Naive thymus-derived CD4-positive, alpha-beta T cell (primary cell): ENCODE results near the gene CCNL2. TPM values are rescaled to one million over a fixed set of nuclear protein-coding genes. Genes with fewer than 3 reads are reported as not detected.
A peak's percentile ranks its signal among the peaks of the same experiment; 100 is the strongest.
"Not testable (repeated sequence)": the region's sequence is repeated elsewhere in the genome, so short reads cannot be mapped to it uniquely, and the experiment has no call there.

Experiments used
- ATAC-seq: fragments of 150-1000 bp; cut with Tn5 transposase; 2 replicates; pipeline ENCODE4 v1.10.0; 2021; ENCODE audit warnings: mild to moderate bottlenecking, moderate library complexity
- CTCF ChIA-PET: fragments of 350-600 bp; sonication (Branson Sonifier 250); formaldehyde crosslinking; loops from one replicate; lab custom pipeline; 2021; ENCODE audit warnings: antibody characterized with exemption; lab: Charles Lee
- POLR2A ChIA-PET: fragments of 350-600 bp; sonication (Branson Sonifier 250); formaldehyde crosslinking; loops from one replicate; lab custom pipeline; 2021; ENCODE audit warnings: antibody characterized with exemption, inconsistent platforms; lab: Charles Lee
- DNase-seq, 9 donors: peaks; one replicate each; pipeline versions ENCODE4 v3.0.0 to v3.0.0-alpha.2; 2020 to 2022; ENCODE audit warnings: mixed read lengths in 1 of 9
- H3K27ac ChIP-seq: one replicate; pipeline ENCODE4 v1.7.0; 2013; ENCODE audit warnings: mild to moderate bottlenecking, low read depth, low read length, moderate library complexity
- H3K27me3 ChIP-seq, 2 donors: one replicate each; pipeline ENCODE4 v1.7.0; 2013; ENCODE audit warnings: low read length in 2 of 2, mild to moderate bottlenecking in 2 of 2, moderate library complexity in 2 of 2; ENCODE audit not compliant: control insufficient read depth in 2 of 2, insufficient read depth in 2 of 2
- H3K36me3 ChIP-seq, 3 experiments: 1 replicate in 2 of 3; 2 replicates in 1 of 3; pipeline ENCODE4 v1.7.0; 2013; ENCODE audit warnings: low read length in 3 of 3, mild to moderate bottlenecking in 3 of 3, moderate library complexity in 1 of 3; ENCODE audit not compliant: insufficient read depth in 3 of 3, control insufficient read depth in 2 of 3
- H3K4me1 ChIP-seq, 2 donors: one replicate each; pipeline ENCODE4 v1.7.0; 2013; ENCODE audit warnings: low read length in 2 of 2, mild to moderate bottlenecking in 2 of 2, moderate library complexity in 1 of 2; ENCODE audit not compliant: control insufficient read depth in 2 of 2, insufficient read depth in 2 of 2
- H3K4me3 ChIP-seq: 2 replicates; pipeline ENCODE4 v1.7.0; 2013; ENCODE audit warnings: mild to moderate bottlenecking, low read length
- H3K9me3 ChIP-seq, 3 experiments: 1 replicate in 2 of 3; 2 replicates in 1 of 3; pipeline ENCODE4 v1.7.0; 2013; ENCODE audit warnings: low read length in 3 of 3; ENCODE audit not compliant: control insufficient read depth in 2 of 3
- H3K27ac Mint-ChIP-seq, 9 donors: one replicate each; pipeline ENCODE4 v1.8.0; 2020 to 2022; ENCODE audit warnings: mixed read lengths in 9 of 9, mild to moderate bottlenecking in 8 of 9, moderate library complexity in 5 of 9, inconsistent platforms in 2 of 9
- H3K27me3 Mint-ChIP-seq, 5 donors: one replicate each; pipeline ENCODE4 v1.8.0; 2021 to 2022; ENCODE audit warnings: mixed read lengths in 5 of 5, mild to moderate bottlenecking in 1 of 5
- H3K36me3 Mint-ChIP-seq, 5 donors: one replicate each; pipeline ENCODE4 v1.8.0; 2020 to 2022; ENCODE audit warnings: mixed read lengths in 5 of 5, mild to moderate bottlenecking in 3 of 5, inconsistent platforms in 1 of 5
- H3K4me1 Mint-ChIP-seq, 7 donors: one replicate each; pipeline ENCODE4 v1.8.0; 2020 to 2022; ENCODE audit warnings: mixed read lengths in 7 of 7, mild to moderate bottlenecking in 3 of 7, inconsistent platforms in 1 of 7
- H3K4me3 Mint-ChIP-seq, 10 donors: one replicate each; pipeline ENCODE4 v1.8.0; 2020 to 2022; ENCODE audit warnings: mild to moderate bottlenecking in 10 of 10, mixed read lengths in 10 of 10, moderate library complexity in 6 of 10, inconsistent platforms in 2 of 10
- H3K9me3 Mint-ChIP-seq, 11 donors: one replicate each; pipeline ENCODE4 v1.8.0; 2020 to 2022; ENCODE audit warnings: mixed read lengths in 11 of 11, mild to moderate bottlenecking in 4 of 11, inconsistent platforms in 1 of 11, moderate library complexity in 1 of 11
- intact Hi-C, 2 donors: fragments of 100-400 bp; cut with micrococcal nuclease; formaldehyde crosslinking; loops; one replicate each; pipeline ENCODE4 v1.15.1; 2023
- polyA plus RNA-seq, 2 donors: library from polyadenylated mRNA; unstranded; fragments of 300-500 nt; fragmentation: Illumina TruSeq; gene quantifications; one replicate each; pipeline ENCODE4 v1.2.3, GENCODE V29; 2021
- total RNA-seq, 6 experiments: library from RNA in 5 of 6; stranded (reverse) in 5 of 6; gene quantifications; 1 replicate in 5 of 6; 2 replicates in 1 of 6; pipeline ENCODE4 v1.2.3 and lab custom pipeline; 2021 to 2026

Gene CCNL2
- total and polyA plus RNA-seq, 7 experiments from 2014 or later, result 16.3 to 403 (median 238) TPM

- H3K9me3 Mint-ChIP-seq, H3K4me1 ChIP-seq, intact Hi-C loops, CTCF ChIA-PET, H3K27me3 ChIP-seq, H3K36me3 ChIP-seq, H3K27ac ChIP-seq, ATAC-seq, H3K36me3 Mint-ChIP-seq, DNase-seq, H3K4me3 ChIP-seq, H3K9me3 ChIP-seq: not testable (repeated sequence)
- peaks cover 0 to 14% (median 4%) of the 10 kb centered on the region in 7 donors for H3K4me1 Mint-ChIP-seq
- POLR2A ChIA-PET, result interaction anchor here (0.9 kb wide), 1 partner anchor 23 kb away, joined by 3 read pairs; no protein-coding TSS in a partner anchor
- peak overlapping the region in 1 of 9 donors; percentile 76 for H3K27ac Mint-ChIP-seq
- peak overlapping the region in 2 of 10 donors; percentile 14 to 72 for H3K4me3 Mint-ChIP-seq
- H3K27me3 Mint-ChIP-seq, result peaks cover 14 to 29% (median 22%) of the 10 kb centered on the region in 5 donors
Observed at GRCh38 chr1:1428967-1429366, 29.8 kb upstream of the CCNL2 start.

- H3K27ac Mint-ChIP-seq, result peak overlapping the region in 2 of 9 donors; percentile 47 to 76
- Histone ChIP-seq H3K27ac (no peak overlapping the region), H3K27me3 (no peaks in the 10 kb centered on the region), H3K4me1 (no peaks in the 10 kb centered on the region), H3K4me3 (no peak overlapping the region), H3K36me3 (no peaks in the 10 kb centered on the region), H3K9me3 (no peaks in the 10 kb centered on the region)
- DNase-seq (no peak), ATAC-seq (no peak)
- H3K4me3 Mint-ChIP-seq, result peak overlapping the region; percentile 42 to 72 (median 64)
- peaks cover 14 to 29% (median 24%) of the 10 kb centered on the region in 5 donors for H3K27me3 Mint-ChIP-seq
- intact Hi-C loops, result no loop called here
- no peaks in the 10 kb centered on the region for H3K36me3 Mint-ChIP-seq
- POLR2A ChIA-PET, result interaction anchor here (0.6 to 0.9 kb wide), 2 partner anchors 22 to 161 kb away, joined by 3 read pairs; no protein-coding TSS in a partner anchor
- CTCF ChIA-PET, result no interaction called here
- H3K4me1 Mint-ChIP-seq, result peaks cover 0 to 12% (median 4%) of the 10 kb centered on the region in 7 donors
- H3K9me3 Mint-ChIP-seq, result peaks cover 0 to 4% (median 0%) of the 10 kb centered on the region in 11 donors
Observed at GRCh38 chr1:1428174-1428573, 29.0 kb upstream of the CCNL2 start.

- H3K27me3 Mint-ChIP-seq, result peaks cover 16 to 30% (median 28%) of the 10 kb centered on the region in 5 donors
- peaks cover 0 to 12% (median 4%) of the 10 kb centered on the region in 7 donors for H3K4me1 Mint-ChIP-seq
- Histone ChIP-seq H3K4me3 (no peak overlapping the region), H3K4me1 (no peaks in the 10 kb centered on the region), H3K9me3 (no peaks in the 10 kb centered on the region), H3K36me3 (no peaks in the 10 kb centered on the region), H3K27me3 (no peaks in the 10 kb centered on the region), H3K27ac (no peak overlapping the region)
- ChIA-PET CTCF (no interaction called here), POLR2A (interaction anchor here (0.6 kb wide), 1 partner anchor 161 kb away, joined by 3 read pairs; no protein-coding TSS in a partner anchor)
- ATAC-seq (no peak), DNase-seq (no peak)
- H3K36me3 Mint-ChIP-seq, result no peaks in the 10 kb centered on the region
- peaks cover 0 to 4% (median 0%) of the 10 kb centered on the region in 11 donors for H3K9me3 Mint-ChIP-seq
- intact Hi-C loops, result no loop called here
- H3K4me3 Mint-ChIP-seq, result no peak overlapping the region
- no peak overlapping the region for H3K27ac Mint-ChIP-seq
Observed at GRCh38 chr1:1427820-1428148, 28.6 kb upstream of the CCNL2 start.

GRCh38 chr1:1427106-1427819 lies 28.1 kb upstream of the CCNL2 start:
- H3K4me3 Mint-ChIP-seq, result no peak overlapping the region
- peaks cover 0 to 12% (median 4%) of the 10 kb centered on the region in 7 donors for H3K4me1 Mint-ChIP-seq
- POLR2A ChIA-PET, result no interaction called here

GRCh38 chr1:1426496-1427105 lies 27.5 kb upstream of the CCNL2 start:
- H3K9me3 Mint-ChIP-seq, result peaks cover 0 to 4% (median 0%) of the 10 kb centered on the region in 11 donors
- peaks cover 16 to 35% (median 33%) of the 10 kb centered on the region in 5 donors for H3K27me3 Mint-ChIP-seq
- ChIA-PET POLR2A (interaction anchor here (0.6 kb wide), 1 partner anchor 226 kb away, joined by 3 read pairs; no protein-coding TSS in a partner anchor), CTCF (no interaction called here)
- Histone ChIP-seq H3K27me3 (no peaks in the 10 kb centered on the region), H3K4me1 (no peaks in the 10 kb centered on the region), H3K27ac (no peak overlapping the region), H3K36me3 (no peaks in the 10 kb centered on the region), H3K9me3 (no peaks in the 10 kb centered on the region), H3K4me3 (no peak overlapping the region)
- intact Hi-C loops, result no loop called here
- no peak overlapping the region for H3K27ac Mint-ChIP-seq
- DNase-seq (no peak), ATAC-seq (peak; percentile 50)
- no peaks in the 10 kb centered on the region for H3K36me3 Mint-ChIP-seq
- H3K4me3 Mint-ChIP-seq, result peak overlapping the region in 4 of 10 donors; percentile 18 to 43 (median 22)
- H3K4me1 Mint-ChIP-seq, result peaks cover 0 to 12% (median 4%) of the 10 kb centered on the region in 7 donors

More at GRCh38 chr1:1427106-1427819, 28.1 kb upstream of the CCNL2 start:
- H3K36me3 ChIP-seq, result no peaks in the 10 kb centered on the region
- intact Hi-C loops, result no loop called here
- H3K4me1 ChIP-seq, result no peaks in the 10 kb centered on the region
- no peak overlapping the region for H3K27ac Mint-ChIP-seq
- no peaks in the 10 kb centered on the region for H3K9me3 ChIP-seq
- no peaks in the 10 kb centered on the region for H3K27me3 ChIP-seq
- H3K27ac ChIP-seq, result no peak overlapping the region
- H3K9me3 Mint-ChIP-seq, result peaks cover 0 to 4% (median 0%) of the 10 kb centered on the region in 11 donors
- CTCF ChIA-PET, result no interaction called here
- ATAC-seq, result no peak
- no peak for DNase-seq
- H3K4me3 ChIP-seq, result no peak overlapping the region
- no peaks in the 10 kb centered on the region for H3K36me3 Mint-ChIP-seq
- peaks cover 16 to 34% (median 31%) of the 10 kb centered on the region in 5 donors for H3K27me3 Mint-ChIP-seq

- Histone ChIP-seq H3K4me3 (no peak overlapping the region), H3K4me1 (no peaks in the 10 kb centered on the region), H3K27ac (no peak overlapping the region), H3K27me3 (no peaks in the 10 kb centered on the region), H3K36me3 (no peaks in the 10 kb centered on the region), H3K9me3 (no peaks in the 10 kb centered on the region)
- ChIA-PET CTCF (no interaction called here), POLR2A (interaction anchor here (0.6 kb wide), 1 partner anchor 225 kb away, joined by 3 read pairs; no protein-coding TSS in a partner anchor)
- ATAC-seq, result no peak
- Mint-ChIP-seq H3K27me3 (peaks cover 16 to 36% (median 32%) of the 10 kb centered on the region in 5 donors), H3K27ac (peak overlapping the region in 1 of 9 donors; percentile 42), H3K36me3 (no peaks in the 10 kb centered on the region), H3K4me1 (peaks cover 0 to 12% (median 4%) of the 10 kb centered on the region in 7 donors), H3K9me3 (peaks cover 0 to 4% (median 0%) of the 10 kb centered on the region in 11 donors), H3K4me3 (peak overlapping the region in 4 of 10 donors; percentile 18 to 43 (median 22))
- DNase-seq, result no peak
- intact Hi-C loops, result no loop called here
Observed at GRCh38 chr1:1425753-1426495, 26.8 kb upstream of the CCNL2 start.
